Measurements from ENCODE around the gene HACD2.

- peak; percentile 46 to 73 (median 64); a peak in 5 of 6 replicates for TF ChIP-seq CTCF (IDR thresholded peaks at IDR 0.05 in 2 of 3, conservative IDR thresholded peaks at IDR 0.05 in 1 of 3; ENCODE audit: borderline replicate concordance in 1 of 3, insufficient read depth in 1 of 3, low read depth in 2 of 3, low read length in 2 of 3)
- TF ChIP-seq POLR2A (IDR thresholded peaks at IDR 0.05; ENCODE audit: borderline replicate concordance, extremely low read depth, insufficient read depth, insufficient read length), result no peak
- no peak for TF ChIP-seq YY1 (IDR thresholded peaks at IDR 0.05; ENCODE audit: extremely low read depth, insufficient replicate concordance, low read depth, low read length)
- TF ChIP-seq POLR2AphosphoS5 (IDR thresholded peaks at IDR 0.05; ENCODE audit: low read depth, low read length), result no peak
- TF ChIP-seq EZH2phosphoT487 (IDR thresholded peaks at IDR 0.05; ENCODE audit: borderline replicate concordance), result no peak
- no peak for TF ChIP-seq FOSL1 (IDR thresholded peaks at IDR 0.05; ENCODE audit: low read depth)
- TF ChIP-seq MAX (IDR thresholded peaks at IDR 0.05), result no peak
These were observed 32.6 kb downstream of the HACD2 start for GRCh38 chr3:123552095-123552714.

Measured in HCT116 (cell line).